ENCODE measurements around the gene MESP2.

The MESP2 gene

DNA sequence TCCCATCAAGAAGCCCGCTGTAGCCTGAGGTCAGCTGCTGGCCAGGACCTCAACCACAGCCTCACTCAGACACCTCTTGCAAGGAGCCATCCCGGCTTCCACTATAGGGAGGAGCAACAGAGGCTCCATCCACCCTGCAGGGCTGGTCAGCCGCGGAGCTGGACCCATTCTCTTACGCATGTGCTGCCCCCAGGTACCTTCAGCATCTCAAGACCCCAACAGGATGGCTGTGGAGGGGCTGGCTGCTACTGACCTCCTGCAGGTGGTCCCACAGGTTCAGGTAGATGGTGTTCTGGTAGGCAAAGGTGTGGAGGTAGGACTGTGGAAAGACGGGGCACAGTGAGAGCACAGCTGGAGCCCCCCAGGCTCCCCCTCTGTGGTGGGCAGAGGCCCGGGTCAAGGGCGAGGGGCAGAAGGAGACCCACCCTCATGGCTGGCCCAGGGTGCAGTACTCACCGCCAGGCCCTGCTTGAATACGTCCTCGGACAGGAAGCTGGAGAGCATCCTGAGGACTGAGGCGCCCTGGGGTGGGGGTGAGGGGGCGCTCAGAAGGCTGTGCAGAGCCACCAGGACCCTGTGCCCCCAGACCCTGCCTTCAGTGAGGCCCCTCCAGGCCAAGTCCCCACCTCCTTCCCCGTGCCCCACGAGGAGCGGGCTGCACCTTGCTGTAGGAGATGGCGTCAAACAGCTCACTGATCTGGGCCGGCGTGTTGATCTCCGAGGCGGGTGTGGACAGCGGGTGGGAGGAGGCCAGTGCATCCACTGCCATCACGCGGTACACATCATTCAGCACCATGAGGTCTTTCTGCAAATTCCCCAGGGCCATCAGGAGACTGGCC lies 27.1 kb downstream of the MESP2 start:
- Histone ChIP-seq H2BK12ac (ENCODE audit: low read length) (no peak overlapping the region), H4K8ac (ENCODE audit: low read depth, low read length) (no peak overlapping the region), H4K12ac (ENCODE audit: low read depth, low read length) (no peak overlapping the region), H3K27me3 (ENCODE audit: insufficient read depth, low read length) (no peaks in the 10 kb centered on the region), H2BK120ac (ENCODE audit: insufficient read depth, low read length, poor library complexity) (no peak overlapping the region), H3K27ac (ENCODE audit: low read depth, low read length) (no peak overlapping the region), H3K9me3 (ENCODE audit: insufficient read depth, low read depth, low read length) (peaks cover 2% of the 10 kb centered on the region), H3K4me1 (ENCODE audit: control insufficient read depth in 1 of 2, insufficient read depth in 2 of 2, low read length in 2 of 2) (peaks cover 0 to 2% of the 10 kb centered on the region in 2 experiments), H3K23ac (ENCODE audit: low read length) (no peak overlapping the region), H3K14ac (ENCODE audit: low read length) (no peak overlapping the region), H3K18ac (ENCODE audit: low read length) (no peak overlapping the region), H3K79me1 (ENCODE audit: low read length) (no peaks in the 10 kb centered on the region), H2BK5ac (ENCODE audit: low read depth, low read length, poor library complexity) (no peak overlapping the region), H3K4me3 (ENCODE audit: low read depth, low read length) (no peak overlapping the region), H4K91ac (ENCODE audit: low read depth, low read length) (no peak overlapping the region), H3K4ac (ENCODE audit: low read depth, low read length) (no peak overlapping the region), H2AK5ac (ENCODE audit: low read length) (no peak overlapping the region), H3K9ac (ENCODE audit: low read length) (no peak overlapping the region), H3K36me3 (ENCODE audit: control insufficient read depth in 1 of 2, insufficient read depth in 2 of 2, low read length in 2 of 2) (no peaks in the 10 kb centered on the region), H3K4me2 (ENCODE audit: low read length) (no peak overlapping the region), H2AFZ (ENCODE audit: insufficient read depth, low read length, poor library complexity) (no peak overlapping the region), H3K79me2 (ENCODE audit: control insufficient read depth, insufficient read depth, low read length, poor library complexity) (no peaks in the 10 kb centered on the region)
- no CpG with 5 or more reads among the region's 24 CpGs for WGBS (ENCODE audit: extremely low coverage, insufficient coverage, insufficient read length)
- no peak for DNase-seq

GRCh38 chr15:89803941-89804800 lies 28.0 kb downstream of the MESP2 start:
- Histone ChIP-seq H3K4me2 (ENCODE audit: low read length) (no peak overlapping the region), H3K27me3 (ENCODE audit: insufficient read depth, low read length) (no peaks in the 10 kb centered on the region), H3K4me1 (ENCODE audit: control insufficient read depth in 1 of 2, insufficient read depth in 2 of 2, low read length in 2 of 2) (peaks cover 0 to 2% of the 10 kb centered on the region in 2 experiments), H3K79me1 (ENCODE audit: low read length) (no peaks in the 10 kb centered on the region), H3K27ac (ENCODE audit: low read depth, low read length) (no peak overlapping the region), H3K9ac (ENCODE audit: low read length) (no peak overlapping the region), H3K79me2 (ENCODE audit: control insufficient read depth, insufficient read depth, low read length, poor library complexity) (no peaks in the 10 kb centered on the region), H3K14ac (ENCODE audit: low read length) (no peak overlapping the region), H3K36me3 (ENCODE audit: control insufficient read depth in 1 of 2, insufficient read depth in 2 of 2, low read length in 2 of 2) (no peaks in the 10 kb centered on the region), H3K4ac (ENCODE audit: low read depth, low read length) (no peak overlapping the region), H4K8ac (ENCODE audit: low read depth, low read length) (no peak overlapping the region), H2BK120ac (ENCODE audit: insufficient read depth, low read length, poor library complexity) (no peak overlapping the region), H2BK5ac (ENCODE audit: low read depth, low read length, poor library complexity) (no peak overlapping the region), H3K23ac (ENCODE audit: low read length) (no peak overlapping the region), H4K12ac (ENCODE audit: low read depth, low read length) (no peak overlapping the region), H3K4me3 (ENCODE audit: low read depth, low read length) (no peak overlapping the region), H2AFZ (ENCODE audit: insufficient read depth, low read length, poor library complexity) (no peak overlapping the region), H3K9me3 (ENCODE audit: insufficient read depth, low read depth, low read length) (no peaks in the 10 kb centered on the region), H3K18ac (ENCODE audit: low read length) (no peak overlapping the region), H4K91ac (ENCODE audit: low read depth, low read length) (no peak overlapping the region), H2BK12ac (ENCODE audit: low read length) (no peak overlapping the region), H2AK5ac (ENCODE audit: low read length) (no peak overlapping the region)
- no CpG with 5 or more reads among the region's 29 CpGs for WGBS (ENCODE audit: extremely low coverage, insufficient coverage, insufficient read length)
- no peak for DNase-seq

DNA sequence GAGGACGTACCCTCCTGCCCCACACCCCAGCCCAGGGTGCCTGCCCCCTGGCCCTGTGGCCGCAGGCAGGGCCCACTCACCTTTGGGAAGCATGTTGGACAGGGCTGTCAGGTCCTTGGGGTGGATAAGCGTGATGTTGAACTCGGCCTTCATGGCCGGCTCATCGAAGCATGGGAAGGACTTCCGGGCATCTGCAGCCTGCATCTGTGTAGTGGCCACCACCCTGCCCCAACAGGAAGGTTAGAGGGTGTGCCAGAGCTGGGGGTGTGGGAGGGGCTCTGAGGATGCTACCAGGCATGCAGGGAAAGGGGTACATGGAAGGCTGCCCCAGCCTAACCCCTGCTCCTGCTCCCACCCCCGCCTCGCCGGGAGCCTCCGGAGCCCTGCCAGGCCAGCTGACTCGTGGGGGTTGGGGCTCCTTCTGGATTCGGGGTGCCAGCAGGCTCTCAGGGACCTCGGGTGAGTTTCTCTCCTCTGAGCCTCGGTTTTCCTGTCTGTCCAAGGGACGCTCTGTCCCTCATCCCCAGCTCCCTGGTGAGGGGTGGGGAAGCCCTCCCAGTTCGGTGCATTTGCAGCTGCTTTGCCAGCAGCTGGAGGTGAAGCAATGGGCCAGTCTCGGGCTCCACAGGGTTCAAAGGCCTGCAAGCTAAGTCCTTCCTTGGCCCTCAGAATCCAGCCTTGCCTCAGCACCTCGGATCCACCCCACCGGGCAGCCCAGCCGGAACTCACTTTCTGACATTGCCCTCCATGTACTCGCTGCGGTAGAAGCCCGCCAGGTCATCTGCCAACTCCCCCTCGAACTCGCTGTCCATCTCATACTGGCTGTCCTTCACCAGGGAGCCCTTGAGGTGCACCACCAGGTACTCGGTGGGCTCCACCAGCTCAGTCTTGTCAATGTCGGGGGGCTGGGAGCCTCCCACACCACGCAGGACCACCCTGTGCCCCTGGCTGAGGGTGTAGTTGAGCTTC lies 29.4 kb downstream of the MESP2 start:
- no peaks in the 10 kb centered on the region for H3K9me3 ChIP-seq (ENCODE audit: insufficient read depth, low read depth, low read length)
- H3K4ac ChIP-seq (ENCODE audit: low read depth, low read length): no peak overlapping the region
- H4K91ac ChIP-seq (ENCODE audit: low read depth, low read length): no peak overlapping the region
- H3K18ac ChIP-seq (ENCODE audit: low read length): no peak overlapping the region
- H3K4me1 ChIP-seq (ENCODE audit: control insufficient read depth in 1 of 2, insufficient read depth in 2 of 2, low read length in 2 of 2): peaks cover 0 to 2% of the 10 kb centered on the region in 2 experiments
- no peak overlapping the region for H3K9ac ChIP-seq (ENCODE audit: low read length)
- H2BK120ac ChIP-seq (ENCODE audit: insufficient read depth, low read length, poor library complexity): no peak overlapping the region
- H3K4me3 ChIP-seq (ENCODE audit: low read depth, low read length): no peak overlapping the region
- no peaks in the 10 kb centered on the region for H3K79me1 ChIP-seq (ENCODE audit: low read length)
- no peak overlapping the region for H2AFZ ChIP-seq (ENCODE audit: insufficient read depth, low read length, poor library complexity)
- H3K4me2 ChIP-seq (ENCODE audit: low read length): no peak overlapping the region
- no CpG with 5 or more reads among the region's 29 CpGs for WGBS (ENCODE audit: extremely low coverage, insufficient coverage, insufficient read length)
- H4K8ac ChIP-seq (ENCODE audit: low read depth, low read length): no peak overlapping the region
- H3K23ac ChIP-seq (ENCODE audit: low read length): no peak overlapping the region
- H3K79me2 ChIP-seq (ENCODE audit: control insufficient read depth, insufficient read depth, low read length, poor library complexity): no peaks in the 10 kb centered on the region
- no peak overlapping the region for H2BK5ac ChIP-seq (ENCODE audit: low read depth, low read length, poor library complexity)
- no peak for DNase-seq
- H2BK12ac ChIP-seq (ENCODE audit: low read length): no peak overlapping the region
- no peaks in the 10 kb centered on the region for H3K36me3 ChIP-seq (ENCODE audit: control insufficient read depth in 1 of 2, insufficient read depth in 2 of 2, low read length in 2 of 2)
- H2AK5ac ChIP-seq (ENCODE audit: low read length): no peak overlapping the region
- H3K14ac ChIP-seq (ENCODE audit: low read length): no peak overlapping the region
- no peaks in the 10 kb centered on the region for H3K27me3 ChIP-seq (ENCODE audit: insufficient read depth, low read length)
- H4K12ac ChIP-seq (ENCODE audit: low read depth, low read length): no peak overlapping the region
- no peak overlapping the region for H3K27ac ChIP-seq (ENCODE audit: low read depth, low read length)

DNA sequence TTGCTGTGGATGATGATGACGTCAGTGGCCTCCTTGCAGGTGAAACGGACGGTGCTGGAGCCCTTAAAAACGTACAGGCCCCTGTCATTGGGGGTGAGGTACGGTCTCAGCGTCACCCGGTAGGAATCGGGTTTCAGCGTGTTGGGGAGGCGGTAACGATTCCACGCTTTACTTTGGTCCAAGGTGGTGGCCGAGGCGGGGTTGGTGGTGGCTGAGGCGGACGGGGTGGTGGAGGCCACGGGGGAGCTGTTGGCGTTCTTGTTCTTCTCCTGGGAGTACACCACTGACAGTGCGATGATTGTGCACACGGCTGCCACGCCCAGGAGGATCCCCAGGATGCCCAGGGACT lies 30.1 kb downstream of the MESP2 start:
- no peaks in the 10 kb centered on the region for H3K36me3 ChIP-seq (ENCODE audit: control insufficient read depth in 1 of 2, insufficient read depth in 2 of 2, low read length in 2 of 2)

More for the DNA sequence above, 30.1 kb downstream of the MESP2 start:
- Histone ChIP-seq H2AK5ac (ENCODE audit: low read length) (no peak overlapping the region), H4K91ac (ENCODE audit: low read depth, low read length) (no peak overlapping the region), H4K12ac (ENCODE audit: low read depth, low read length) (no peak overlapping the region), H3K4me3 (ENCODE audit: low read depth, low read length) (no peak overlapping the region), H3K14ac (ENCODE audit: low read length) (no peak overlapping the region), H3K79me1 (ENCODE audit: low read length) (no peaks in the 10 kb centered on the region), H3K4ac (ENCODE audit: low read depth, low read length) (no peak overlapping the region), H3K79me2 (ENCODE audit: control insufficient read depth, insufficient read depth, low read length, poor library complexity) (no peaks in the 10 kb centered on the region), H3K9me3 (ENCODE audit: insufficient read depth, low read depth, low read length) (no peaks in the 10 kb centered on the region), H3K4me2 (ENCODE audit: low read length) (no peak overlapping the region), H2BK12ac (ENCODE audit: low read length) (no peak overlapping the region), H2BK120ac (ENCODE audit: insufficient read depth, low read length, poor library complexity) (no peak overlapping the region), H3K27ac (ENCODE audit: low read depth, low read length) (no peak overlapping the region), H2AFZ (ENCODE audit: insufficient read depth, low read length, poor library complexity) (no peak overlapping the region), H4K8ac (ENCODE audit: low read depth, low read length) (no peak overlapping the region), H3K4me1 (ENCODE audit: control insufficient read depth in 1 of 2, insufficient read depth in 2 of 2, low read length in 2 of 2) (peaks cover 0 to 2% of the 10 kb centered on the region in 2 experiments), H3K23ac (ENCODE audit: low read length) (no peak overlapping the region), H3K18ac (ENCODE audit: low read length) (no peak overlapping the region), H3K27me3 (ENCODE audit: insufficient read depth, low read length) (no peaks in the 10 kb centered on the region), H3K9ac (ENCODE audit: low read length) (no peak overlapping the region), H2BK5ac (ENCODE audit: low read depth, low read length, poor library complexity) (no peak overlapping the region)
- no peak for DNase-seq
- no CpG with 5 or more reads among the region's 21 CpGs for WGBS (ENCODE audit: extremely low coverage, insufficient coverage, insufficient read length)
